HG02885 (cell line): ENCODE data around the gene PLA2G7.

ENCODE experiments used
- ATAC-seq: cut with Tn5 transposase; IDR thresholded peaks from one replicate; pipeline ENCODE4 v1.9.1; 2021; ENCODE audit warnings: mild to moderate bottlenecking; ENCODE audit not compliant: unreplicated experiment, poor library complexity

Gene PLA2G7

GRCh38 chr6:46690141-46690755, 44.9 kb downstream of the PLA2G7 start:
- ATAC-seq: no peak

DNA sequence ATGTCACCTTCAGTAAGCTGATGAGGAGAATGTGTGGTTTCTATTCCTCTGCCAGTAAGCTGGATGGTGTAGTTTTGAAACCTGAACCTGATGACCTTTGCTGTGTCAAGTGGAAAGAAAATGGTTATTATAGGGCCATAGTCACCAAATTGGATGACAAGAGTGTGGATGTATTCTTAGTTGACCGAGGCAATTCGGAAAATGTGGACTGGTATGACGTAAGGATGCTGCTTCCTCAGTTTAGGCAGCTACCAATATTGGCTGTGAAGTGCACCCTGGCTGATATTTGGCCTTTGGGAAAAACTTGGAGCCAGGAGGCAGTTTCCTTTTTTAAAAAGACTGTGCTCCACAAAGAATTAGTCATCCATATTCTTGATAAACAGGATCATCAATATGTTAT, 45.5 kb downstream of the PLA2G7 start:
- ATAC-seq: no peak

DNA sequence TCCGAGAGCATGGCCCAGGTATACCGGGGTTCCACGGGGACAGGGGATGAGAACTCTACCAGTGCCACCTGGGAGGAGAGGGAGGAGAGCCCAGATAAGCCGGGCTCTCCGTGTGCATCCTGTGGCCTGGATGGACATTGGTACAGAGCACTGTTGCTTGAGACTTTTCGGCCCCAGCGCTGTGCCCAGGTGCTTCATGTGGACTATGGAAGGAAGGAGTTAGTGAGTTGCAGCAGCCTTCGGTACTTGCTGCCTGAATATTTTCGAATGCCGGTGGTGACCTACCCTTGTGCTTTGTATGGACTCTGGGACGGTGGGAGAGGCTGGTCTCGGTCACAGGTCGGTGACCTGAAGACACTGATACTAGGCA, 46.2 kb downstream of the PLA2G7 start:
- no peak for ATAC-seq

GRCh38 chr6:46688117-46688965, 46.8 kb downstream of the PLA2G7 start:
- ATAC-seq: no peak

- no peak for ATAC-seq
These were observed 47.5 kb downstream of the PLA2G7 start, which contains the start of gene TDRD6 for GRCh38 chr6:46687619-46688097. TSS of gene TDRD6 (plus strand) at chr6:46687885. CDS start at chr6:46688129, 244 bp downstream.

GRCh38 chr6:46684771-46685170, 50.4 kb downstream of the PLA2G7 start:
- no peak for ATAC-seq

DNA sequence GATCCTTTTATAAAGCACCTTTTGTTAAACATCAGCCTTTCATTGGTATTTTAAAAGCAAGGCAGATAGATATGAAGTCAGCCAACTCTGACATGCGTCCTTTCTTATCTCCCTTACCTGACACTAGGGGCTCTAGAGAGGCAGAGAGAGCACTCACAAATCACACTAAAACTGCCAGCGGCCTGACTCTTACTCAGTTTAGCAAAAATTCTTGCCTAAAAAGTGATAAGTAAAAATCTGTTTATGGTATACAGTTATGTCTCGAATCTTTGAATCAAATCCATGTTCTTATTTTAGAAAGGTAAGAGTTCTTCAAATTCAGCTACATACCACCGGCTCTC, 57.9 kb downstream of the PLA2G7 start:
- no peak for ATAC-seq

- ATAC-seq: no peak
These were observed 58.4 kb downstream of the PLA2G7 start for GRCh38 chr6:46676604-46677313.

DNA sequence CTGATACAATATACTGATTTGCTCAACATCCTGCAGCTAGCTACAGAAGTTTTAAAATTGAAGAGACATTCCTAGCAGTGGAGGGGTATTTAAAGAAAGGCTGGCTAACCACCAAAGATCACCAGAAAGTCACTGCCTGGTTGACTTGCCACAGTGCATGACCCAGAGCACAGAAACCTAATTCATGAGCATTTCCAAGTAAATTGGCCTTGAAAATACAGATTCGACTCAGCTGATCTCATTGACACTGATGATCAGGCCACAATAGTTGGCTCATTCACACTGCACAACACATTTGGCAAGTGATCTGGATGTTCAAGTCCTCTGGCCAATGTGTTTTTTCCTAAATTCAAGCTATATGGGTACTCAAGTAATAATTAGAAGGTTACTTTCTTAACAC, 60.8 kb downstream of the PLA2G7 start:
- no peak for ATAC-seq

DNA sequence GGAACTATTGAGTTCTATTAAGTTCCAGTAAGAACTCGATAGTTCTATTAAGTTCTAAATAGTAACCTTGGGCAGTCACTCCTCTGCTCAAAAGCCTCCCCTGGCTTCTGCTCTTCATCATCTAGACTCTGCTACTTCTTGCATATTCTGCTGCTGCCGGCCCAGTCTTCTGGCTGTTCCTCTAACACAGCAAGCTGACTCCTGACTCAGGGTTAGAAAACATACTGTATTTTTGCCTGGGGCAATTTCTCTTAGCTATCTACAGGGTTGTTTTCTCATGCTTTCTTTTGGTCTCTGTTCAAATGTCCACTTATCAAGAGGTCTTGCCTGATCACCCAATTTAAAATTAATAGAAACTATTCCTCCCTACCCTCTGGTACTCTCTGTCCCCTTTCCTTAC, 67.8 kb downstream of the PLA2G7 start:
- ATAC-seq: no peak

DNA sequence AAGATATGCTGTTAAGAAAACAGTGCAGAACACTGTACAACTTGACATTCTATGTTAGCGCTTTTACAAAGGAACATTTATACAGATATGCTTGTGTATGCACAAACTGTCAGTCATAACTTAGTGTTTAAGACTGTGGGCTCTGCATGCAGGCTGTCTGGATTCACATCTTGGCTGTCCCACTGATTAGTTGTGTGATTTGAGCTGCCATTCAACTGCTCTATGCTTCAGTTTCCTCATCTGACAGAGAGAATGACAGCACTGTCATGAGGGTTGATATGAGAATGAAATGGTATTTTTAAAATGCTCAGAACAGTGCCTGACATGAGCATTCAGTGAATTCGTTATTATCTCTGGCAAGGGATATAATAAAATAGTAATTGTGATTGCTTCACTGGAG, 73.7 kb downstream of the PLA2G7 start:
- ATAC-seq: no peak

DNA sequence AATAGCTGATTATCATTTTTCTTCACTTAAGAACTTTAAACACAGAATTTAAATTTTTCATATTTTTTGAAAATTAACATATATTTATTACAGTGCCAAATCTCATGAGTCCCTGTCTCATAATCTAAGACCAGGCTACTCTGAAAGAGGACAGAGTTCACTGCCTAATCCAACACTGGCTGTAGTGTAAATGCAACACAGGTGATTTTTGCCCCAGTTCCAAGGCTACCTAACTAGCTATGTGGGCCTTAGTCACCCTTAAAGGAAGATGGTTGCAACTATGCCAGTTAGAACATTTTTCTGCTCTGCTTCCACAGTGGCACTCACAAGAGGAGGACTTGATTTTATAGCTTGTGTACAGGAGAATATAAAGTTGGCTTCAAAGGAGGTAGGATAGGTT, 77.5 kb downstream of the PLA2G7 start:
- ATAC-seq: no peak

- ATAC-seq: no peak
These were observed 79.4 kb downstream of the PLA2G7 start for GRCh38 chr6:46655803-46656202.
